HG03460 (cell line): ENCODE measurements around the gene SEL1L2.
"Not testable (repeated sequence)": the region's sequence is repeated elsewhere in the genome, so short reads cannot be mapped to it uniquely, and the experiment has no call there.

Experiments used
- ATAC-seq: cut with Tn5 transposase; IDR thresholded peaks from one replicate; pipeline ENCODE4 v1.9.1; 2021; ENCODE audit not compliant: unreplicated experiment

The SEL1L2 gene, protein sequence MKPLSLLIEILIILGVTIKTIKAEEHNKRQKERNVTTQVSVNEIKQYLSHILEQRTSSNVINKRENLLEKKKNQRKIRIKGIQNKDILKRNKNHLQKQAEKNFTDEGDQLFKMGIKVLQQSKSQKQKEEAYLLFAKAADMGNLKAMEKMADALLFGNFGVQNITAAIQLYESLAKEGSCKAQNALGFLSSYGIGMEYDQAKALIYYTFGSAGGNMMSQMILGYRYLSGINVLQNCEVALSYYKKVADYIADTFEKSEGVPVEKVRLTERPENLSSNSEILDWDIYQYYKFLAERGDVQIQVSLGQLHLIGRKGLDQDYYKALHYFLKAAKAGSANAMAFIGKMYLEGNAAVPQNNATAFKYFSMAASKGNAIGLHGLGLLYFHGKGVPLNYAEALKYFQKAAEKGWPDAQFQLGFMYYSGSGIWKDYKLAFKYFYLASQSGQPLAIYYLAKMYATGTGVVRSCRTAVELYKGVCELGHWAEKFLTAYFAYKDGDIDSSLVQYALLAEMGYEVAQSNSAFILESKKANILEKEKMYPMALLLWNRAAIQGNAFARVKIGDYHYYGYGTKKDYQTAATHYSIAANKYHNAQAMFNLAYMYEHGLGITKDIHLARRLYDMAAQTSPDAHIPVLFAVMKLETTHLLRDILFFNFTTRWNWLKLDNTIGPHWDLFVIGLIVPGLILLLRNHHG

GRCh38 chr20:13990465-13990864 lies at the start of gene SEL1L2:
SEL1L2 (minus strand) TSS chr20:13990614; CDS start chr20:13990534, 80 bp downstream.
- ATAC-seq, result no peak

DNA sequence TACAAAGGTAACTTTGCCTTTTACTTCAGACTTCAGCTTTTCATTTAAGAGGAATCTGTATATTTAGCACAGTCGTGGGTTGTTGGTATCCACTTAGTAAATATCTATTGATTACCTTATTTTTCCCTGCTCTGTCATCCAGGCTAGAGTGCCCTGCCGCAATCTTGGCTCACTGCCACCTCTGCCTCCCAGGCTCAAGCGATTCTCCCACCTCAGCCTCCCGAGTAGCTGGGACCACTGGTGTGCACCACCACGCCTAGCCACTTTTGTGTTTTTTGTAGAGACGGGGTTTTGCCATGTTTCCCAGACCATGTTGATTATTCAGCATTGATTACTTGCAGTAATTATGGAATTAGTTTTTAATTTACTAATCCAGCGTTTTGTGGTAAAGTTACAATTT lies 46.2 kb upstream of the SEL1L2 start:
- no peak for ATAC-seq

DNA sequence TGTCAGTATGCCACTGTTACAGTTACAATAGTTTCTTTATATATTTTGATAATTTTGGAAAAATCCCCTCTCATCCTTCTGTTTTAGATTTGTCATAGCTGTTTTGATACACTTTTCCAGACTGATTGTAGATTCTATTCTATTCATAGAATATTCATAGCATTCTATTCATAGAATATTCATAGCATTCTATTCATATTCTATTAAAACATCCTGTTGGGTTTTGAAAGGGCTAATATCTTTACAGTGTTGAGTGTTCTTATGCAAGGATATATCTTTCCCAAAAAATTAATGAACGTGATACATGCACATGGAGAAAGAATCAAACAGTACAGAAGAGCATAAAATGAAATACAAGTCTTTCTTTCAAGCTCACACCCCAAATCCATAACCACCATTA lies 42.9 kb upstream of the SEL1L2 start:
- no peak for ATAC-seq

- ATAC-seq, result no peak
These were observed 40.6 kb upstream of the SEL1L2 start for GRCh38 chr20:14030991-14031390.

GRCh38 chr20:14012671-14013070 lies 22.3 kb upstream of the SEL1L2 start:
- no peak for ATAC-seq

- no peak for ATAC-seq
These were observed 18.8 kb upstream of the SEL1L2 start for GRCh38 chr20:14009208-14009607.

GRCh38 chr20:14005996-14006395 lies 15.6 kb upstream of the SEL1L2 start:
- no peak for ATAC-seq

DNA sequence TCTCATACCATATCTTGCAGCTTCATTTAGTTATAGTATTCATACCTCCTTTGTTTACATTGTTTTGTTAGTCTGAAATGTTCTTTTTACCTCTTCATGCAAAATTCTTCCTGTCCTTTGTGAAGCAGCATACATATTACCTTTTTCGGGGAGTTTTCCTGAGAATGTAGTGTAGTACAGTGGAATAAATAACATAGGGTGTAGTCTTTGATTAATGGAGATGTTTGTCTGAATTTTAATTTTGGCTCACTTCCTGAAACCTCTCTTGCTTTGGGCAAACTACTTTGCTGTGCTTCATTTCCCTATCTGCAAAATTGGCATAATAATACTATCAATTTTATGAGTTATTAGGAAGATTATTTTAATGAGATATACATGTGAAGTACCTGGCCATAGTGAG lies 10.5 kb upstream of the SEL1L2 start:
- no peak for ATAC-seq

GRCh38 chr20:13996265-13996664 lies 5.9 kb upstream of the SEL1L2 start:
- ATAC-seq, result no peak

- no peak for ATAC-seq
These were observed 5.4 kb upstream of the SEL1L2 start for GRCh38 chr20:13995841-13996240.

GRCh38 chr20:13995086-13995665 lies 4.8 kb upstream of the SEL1L2 start, which contains the start of gene MACROD2:
MACROD2 (plus strand) TSS chr20:13995516.
- ATAC-seq, result peak; percentile 70

GRCh38 chr20:13991955-13992354 lies 1.5 kb upstream of the SEL1L2 start:
- not testable (repeated sequence) for ATAC-seq

DNA sequence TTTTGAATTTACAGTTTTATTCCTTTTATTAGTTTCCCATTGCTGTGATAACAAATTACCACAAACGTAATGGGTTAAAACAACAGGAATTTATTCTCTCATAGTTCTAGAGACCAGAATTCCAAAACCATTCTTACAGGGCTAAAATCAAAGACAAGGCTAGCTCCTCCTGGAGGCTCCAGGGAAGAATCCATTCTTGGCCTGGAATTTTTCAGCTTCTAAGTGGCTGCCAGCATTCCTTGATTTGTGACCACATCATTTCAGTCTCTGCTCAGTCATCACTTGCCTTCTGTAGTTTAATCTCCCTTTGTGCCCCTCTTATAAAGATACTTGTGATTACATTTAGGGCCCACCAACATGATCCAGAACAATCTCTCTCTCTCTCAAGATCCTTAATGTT lies 897 bp upstream of the SEL1L2 start:
- ATAC-seq, result no peak

- no peak for ATAC-seq
These were observed 6.2 kb downstream of the SEL1L2 start for GRCh38 chr20:13984211-13984610.

- ATAC-seq, result no peak
These were observed 29.9 kb downstream of the SEL1L2 start for GRCh38 chr20:13960525-13960924.

DNA sequence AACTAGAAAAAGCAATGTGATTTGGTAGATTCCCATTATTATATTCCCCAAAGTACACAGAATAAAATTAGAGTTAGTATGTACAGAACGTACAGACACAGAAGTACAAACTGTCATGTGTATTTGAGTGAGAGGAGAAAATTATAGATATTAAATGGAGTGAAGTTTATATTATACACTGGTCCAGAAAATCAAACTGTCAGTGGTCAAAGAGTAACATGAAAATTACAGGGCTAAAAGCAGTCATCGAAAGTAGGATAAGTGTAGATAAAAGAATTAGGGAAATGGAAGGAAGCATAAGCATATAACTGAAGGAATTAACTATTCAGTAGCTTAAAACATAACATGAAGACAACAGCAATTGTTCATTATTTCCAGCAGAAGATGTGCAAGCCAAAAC lies 30.3 kb downstream of the SEL1L2 start:
- no peak for ATAC-seq

- no peak for ATAC-seq
These were observed 37.2 kb downstream of the SEL1L2 start for GRCh38 chr20:13953227-13953626.

DNA sequence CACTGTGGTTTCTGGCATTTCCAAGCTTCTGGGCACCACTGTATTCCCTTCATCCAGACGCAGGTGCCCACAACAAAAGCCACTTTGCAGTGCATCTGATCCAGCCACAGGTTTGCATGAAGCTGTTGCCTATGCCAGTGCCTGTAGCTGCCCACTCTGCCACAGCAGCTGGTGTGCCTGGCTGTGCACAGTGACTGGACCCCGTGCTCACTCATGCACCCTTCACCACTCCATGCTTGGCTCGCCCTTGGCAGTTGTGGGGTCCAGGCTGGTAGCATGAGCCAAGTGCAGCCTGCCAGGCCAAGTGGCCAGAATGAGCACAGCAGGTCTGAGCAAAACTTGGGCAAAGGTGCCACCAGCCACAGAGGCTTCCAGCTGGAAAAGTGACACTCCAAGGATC lies 42.7 kb downstream of the SEL1L2 start:
- no peak for ATAC-seq

- no peak for ATAC-seq
These were observed 49.4 kb downstream of the SEL1L2 start for GRCh38 chr20:13941031-13941430.

DNA sequence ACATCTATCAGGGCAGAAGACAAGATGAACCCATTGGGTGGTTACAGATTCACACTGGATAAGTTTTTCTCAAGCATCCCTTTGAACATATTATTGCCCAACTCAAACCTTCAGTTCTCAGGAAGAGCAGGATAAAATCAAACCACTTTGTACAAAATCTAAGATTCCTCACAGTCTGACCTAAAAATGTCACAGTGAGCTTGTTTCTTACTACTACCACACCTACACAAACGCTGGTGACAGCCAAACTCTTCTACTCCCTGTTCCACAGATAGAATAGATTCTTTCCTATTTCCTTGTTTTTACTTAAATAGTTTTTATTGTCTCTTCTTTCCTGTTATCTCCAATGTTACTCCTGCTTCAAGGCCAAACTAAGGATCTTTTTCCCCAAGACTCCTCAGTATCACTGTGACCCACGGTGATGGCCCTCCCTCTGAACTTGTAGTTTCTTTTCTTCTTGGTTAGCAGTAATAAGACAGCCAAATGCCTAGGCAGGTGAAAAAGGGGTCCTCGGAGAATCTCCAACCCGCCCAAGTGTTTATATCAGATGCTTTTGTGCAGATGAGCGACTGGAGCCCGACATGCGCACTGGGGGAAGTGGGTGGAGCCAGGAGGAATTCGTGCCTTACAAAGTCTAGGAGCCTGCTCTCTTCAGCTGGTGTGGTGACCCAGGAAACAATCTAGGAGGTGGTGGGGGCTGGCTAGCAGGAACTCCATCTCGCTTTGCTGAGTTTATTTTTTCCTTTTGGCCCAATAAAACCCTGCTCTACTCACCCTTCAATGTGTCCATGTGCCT lies 53.4 kb downstream of the SEL1L2 start:
- no peak for ATAC-seq
